NCI-H2196 (cell line): Measurements from ENCODE around the gene ARHGEF2.
"Not testable (repeated sequence)": the region's sequence is repeated elsewhere in the genome, so short reads cannot be mapped to it uniquely, and the experiment has no call there.

Source experiments
- DNase-seq: peaks from one replicate; lab custom pipeline; 2025; ENCODE audit not compliant: unreplicated experiment; lab: John Stamatoyannopoulos, UW

Gene ARHGEF2

DNA sequence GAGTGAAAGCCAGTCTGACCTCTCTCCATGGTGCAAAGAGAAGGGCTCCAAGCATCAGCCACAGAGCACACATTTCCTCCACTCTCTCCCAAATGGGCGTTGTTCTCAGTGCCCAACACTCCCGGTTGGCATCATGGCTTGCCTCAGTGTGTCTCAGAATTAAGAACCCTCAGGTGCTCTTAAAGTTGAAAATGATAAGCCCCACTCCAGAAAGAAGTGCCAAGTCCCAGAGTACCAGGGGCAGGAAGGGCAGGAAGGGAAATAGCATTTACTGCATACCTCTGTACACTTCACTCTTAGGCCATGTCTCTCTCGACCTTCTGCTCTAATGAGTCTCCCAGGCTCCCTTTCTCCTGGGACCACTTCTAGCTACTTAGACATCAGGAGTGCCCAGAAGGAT lies 15.2 kb upstream of the ARHGEF2 start:
- no peak for DNase-seq

DNA sequence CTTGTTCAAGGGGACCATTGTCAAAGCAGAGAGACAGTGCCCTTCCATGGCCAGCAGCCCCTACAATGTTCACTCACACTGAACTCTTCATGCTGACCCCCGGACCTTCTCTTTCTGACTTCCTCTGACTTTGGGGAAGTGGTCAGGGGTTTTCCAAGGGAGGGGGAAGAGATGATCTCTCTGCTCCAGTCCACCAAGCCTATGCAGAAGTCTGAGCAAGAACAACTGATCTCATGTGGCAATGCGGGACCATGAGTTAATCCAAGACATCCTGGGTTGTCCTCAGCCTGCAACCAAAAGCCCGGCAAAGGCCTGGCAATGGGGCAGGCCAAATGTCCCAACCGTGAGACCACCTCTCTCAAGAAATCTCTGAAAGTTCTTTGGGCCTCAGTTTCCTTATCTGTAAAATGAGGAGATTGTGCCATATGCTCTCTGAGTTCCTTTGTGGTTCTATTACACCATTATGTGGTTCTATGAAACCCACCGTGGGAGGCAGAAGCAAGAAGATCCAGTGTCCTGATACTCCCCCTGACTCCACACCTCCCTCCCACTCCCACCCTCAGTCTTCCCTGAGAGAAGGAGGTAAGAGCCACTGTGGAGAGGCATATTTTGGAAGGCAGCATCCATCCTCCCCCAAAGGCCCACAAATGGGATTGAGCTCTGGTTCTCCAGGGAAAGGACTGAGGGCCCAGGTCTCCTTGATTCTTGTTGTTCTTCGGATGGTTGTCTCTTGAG lies 11.8 kb upstream of the ARHGEF2 start:
- no peak for DNase-seq

- DNase-seq = peak; percentile 67
Measured at GRCh38 chr1:155989242-155990004, 11.1 kb upstream of the ARHGEF2 start.

DNA sequence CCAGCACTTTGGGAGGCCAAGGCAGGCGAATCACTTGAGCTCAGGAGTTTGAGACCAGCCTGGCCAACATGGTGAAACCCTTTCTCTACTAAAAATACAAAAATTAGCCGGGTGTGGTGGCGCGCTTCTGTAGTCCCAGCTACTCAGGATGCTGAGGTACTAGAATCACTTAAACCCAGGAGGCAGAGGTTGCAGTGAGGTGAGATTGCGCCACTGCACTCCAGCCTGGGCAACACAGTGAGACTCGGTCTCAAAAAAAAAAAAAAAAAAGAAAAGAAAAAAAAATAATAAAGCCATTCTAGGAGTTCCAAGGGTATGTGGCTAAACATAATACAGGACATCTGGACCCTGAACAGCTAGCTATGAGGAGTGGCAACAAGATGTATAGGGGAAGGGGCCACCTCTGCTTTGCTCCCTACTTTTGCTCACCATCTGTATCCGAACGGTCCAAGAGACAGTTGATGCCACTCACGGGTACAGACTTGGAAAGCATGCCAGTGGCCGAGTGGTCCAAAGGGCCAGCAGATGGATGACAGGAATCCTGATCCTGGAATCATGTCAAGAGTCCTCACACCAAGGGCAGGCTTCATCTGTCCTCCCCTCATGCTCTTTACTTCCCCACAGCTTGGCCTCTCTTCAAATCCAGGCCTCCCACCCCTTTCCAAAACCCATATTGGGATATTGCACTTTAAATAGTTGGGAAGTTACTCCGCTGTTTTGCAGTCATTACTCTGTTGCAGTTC lies 6.7 kb upstream of the ARHGEF2 start:
- DNase-seq = not testable (repeated sequence)

GRCh38 chr1:155984341-155984740 lies 6.0 kb upstream of the ARHGEF2 start:
- DNase-seq = peak; percentile 91

GRCh38 chr1:155983191-155984024 lies 5.1 kb upstream of the ARHGEF2 start:
- DNase-seq = peak; percentile 85

DNA sequence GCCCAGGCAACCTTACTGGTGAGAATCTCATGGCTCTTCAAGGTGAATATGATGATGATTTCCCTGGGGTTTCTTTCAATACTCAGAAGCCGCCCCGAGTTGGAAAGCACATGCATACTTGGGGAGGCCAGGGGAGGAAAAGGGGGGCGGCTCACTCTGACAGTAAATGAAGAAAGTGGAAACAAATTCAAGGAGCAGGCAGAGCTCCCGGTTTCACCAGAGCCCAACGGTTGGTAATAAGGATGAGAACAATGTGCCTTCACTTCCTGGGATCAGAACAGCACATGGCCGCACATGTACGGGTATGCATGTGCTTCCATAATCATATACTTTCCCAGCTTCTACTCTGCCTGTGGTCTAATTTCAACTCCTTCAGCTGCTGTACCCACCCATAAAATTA lies 3.8 kb upstream of the ARHGEF2 start:
- no peak for DNase-seq

GRCh38 chr1:155981266-155982088 lies 3.1 kb upstream of the ARHGEF2 start:
- DNase-seq = no peak

DNA sequence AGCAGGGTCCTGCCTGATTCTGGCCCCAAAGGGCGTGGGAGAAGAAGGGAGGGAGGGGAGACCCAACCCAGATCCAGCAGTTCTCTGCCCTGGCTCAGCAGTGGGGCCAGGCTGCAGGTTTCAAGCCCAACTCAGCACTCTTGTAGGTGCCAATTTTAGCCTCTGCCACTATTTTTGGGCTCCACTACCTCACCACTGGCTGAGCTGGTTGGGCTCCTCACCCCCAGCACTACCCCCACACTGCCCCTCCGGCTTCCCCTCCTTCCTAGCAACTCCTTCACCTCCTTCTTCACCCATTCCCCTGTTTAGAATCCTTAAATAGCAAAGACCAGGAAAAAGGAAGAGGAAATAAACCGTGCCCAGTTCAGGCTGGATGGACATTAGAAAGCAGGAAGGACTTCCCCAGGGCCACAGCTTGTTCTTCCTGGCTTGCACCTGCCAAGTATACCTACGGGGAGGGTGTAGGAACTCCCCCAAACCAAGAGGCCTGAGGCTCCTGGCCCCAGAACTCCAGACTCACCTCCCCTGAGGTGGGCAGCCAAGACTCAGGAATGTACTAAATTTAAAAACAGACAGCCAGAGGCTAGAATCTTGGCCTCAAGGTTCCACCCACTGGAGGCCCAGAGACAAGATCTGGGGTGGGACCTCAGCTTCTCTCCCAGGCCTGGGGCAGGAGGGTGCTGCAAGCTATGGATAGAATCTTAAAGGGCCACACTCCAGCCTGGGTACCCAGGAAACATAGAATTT lies 1.4 kb upstream of the ARHGEF2 start:
- DNase-seq = no peak

- no peak for DNase-seq
Measured at GRCh38 chr1:155978973-155979429, 654 bp upstream of the ARHGEF2 start.

- no peak for DNase-seq
Measured at GRCh38 chr1:155977690-155978324, 540 bp downstream of the ARHGEF2 start.

DNA sequence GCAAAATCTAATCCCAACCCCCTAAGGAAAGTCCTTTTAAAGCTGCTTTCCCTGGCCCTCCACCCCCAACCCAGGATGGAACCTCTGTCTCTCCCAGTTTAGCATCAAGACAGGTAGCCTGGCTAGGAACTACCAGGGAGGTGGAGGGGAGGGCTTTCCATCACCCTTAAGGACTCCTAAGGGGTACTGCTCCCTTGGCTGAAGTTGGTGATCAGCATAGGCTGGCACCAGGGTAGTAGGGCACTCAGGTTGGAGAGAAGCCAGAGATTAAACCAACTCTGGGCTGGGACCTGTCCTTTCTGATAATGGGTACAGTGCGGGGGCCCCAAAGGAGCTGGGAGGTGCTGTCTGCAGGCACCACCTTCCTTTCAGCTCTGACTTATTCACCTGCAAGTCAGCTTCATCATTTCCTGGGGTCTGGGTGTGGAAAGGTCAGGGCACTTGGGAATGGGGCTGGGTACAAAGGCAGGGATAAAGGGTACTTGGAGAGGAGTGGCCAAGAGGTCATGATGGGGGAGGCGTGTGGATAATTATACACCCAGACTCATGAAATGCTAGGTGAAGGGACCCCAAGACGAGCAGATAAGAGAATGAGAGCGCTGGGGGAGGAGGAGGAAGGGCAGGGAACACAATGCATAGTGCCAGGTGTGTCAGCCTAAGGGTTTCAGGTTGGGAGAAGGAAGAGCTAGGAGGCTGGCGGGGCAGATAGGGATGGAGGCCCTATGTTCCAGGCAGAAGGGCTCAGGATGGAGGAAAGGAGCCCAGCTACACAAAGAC lies 1.2 kb downstream of the ARHGEF2 start:
- no peak for DNase-seq

- DNase-seq = peak; percentile 28
Measured at GRCh38 chr1:155976062-155976912, 2.1 kb downstream of the ARHGEF2 start.

- no peak for DNase-seq
Measured at GRCh38 chr1:155975375-155976061, 2.8 kb downstream of the ARHGEF2 start.

- DNase-seq = peak; percentile 62
Measured at GRCh38 chr1:155974208-155975115, 3.9 kb downstream of the ARHGEF2 start.
